ENCODE measurements around the gene IFIT2. TPM values are rescaled to one million over a fixed set of nuclear protein-coding genes. Genes with fewer than 3 reads are reported as not detected.
A peak's percentile ranks its signal among the peaks of the same experiment; 100 is the strongest.

IFIT2 gene, protein sequence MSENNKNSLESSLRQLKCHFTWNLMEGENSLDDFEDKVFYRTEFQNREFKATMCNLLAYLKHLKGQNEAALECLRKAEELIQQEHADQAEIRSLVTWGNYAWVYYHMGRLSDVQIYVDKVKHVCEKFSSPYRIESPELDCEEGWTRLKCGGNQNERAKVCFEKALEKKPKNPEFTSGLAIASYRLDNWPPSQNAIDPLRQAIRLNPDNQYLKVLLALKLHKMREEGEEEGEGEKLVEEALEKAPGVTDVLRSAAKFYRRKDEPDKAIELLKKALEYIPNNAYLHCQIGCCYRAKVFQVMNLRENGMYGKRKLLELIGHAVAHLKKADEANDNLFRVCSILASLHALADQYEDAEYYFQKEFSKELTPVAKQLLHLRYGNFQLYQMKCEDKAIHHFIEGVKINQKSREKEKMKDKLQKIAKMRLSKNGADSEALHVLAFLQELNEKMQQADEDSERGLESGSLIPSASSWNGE
- total RNA-seq (2014; rRNA removed; shearing (Covaris generic)) (not detected in 2 replicates), polyA plus RNA-seq (2016; fragmentation: Nextera tagmentation; extraction: Ambion mirVana) (0.10 and 0.24 TPM in 2 replicates)
- long read RNA-seq, transcript IFIT2-201 (2 exons, 3,489 nt): major isoform, 9 of 10 reads
- long read RNA-seq, partial matches to known transcripts: 1 of 10 reads
- long read RNA-seq, other reads (novel, unspliced or antisense): 0 of 10 reads

- Mint-ChIP-seq H3K27me3 (ENCODE audit: insufficient read depth, low read depth, poor library complexity) (peaks cover 1% of the 10 kb centered on the region), H3K9me3 (no peaks in the 10 kb centered on the region), H3K36me3 (ENCODE audit: low read depth) (no peaks in the 10 kb centered on the region), H3K4me1 (peaks cover 24% of the 10 kb centered on the region), H3K4me3 (no peak within 1 kb of the TSS), H3K27ac (peak within 1 kb of the TSS; percentile 30; the same call in 1 of the 2 replicates)
- Histone ChIP-seq H3K4me3 (no peak within 1 kb of the TSS), H3K4me2 (no peak within 1 kb of the TSS), H3K36me3 (ENCODE audit: insufficient read depth) (no peaks in the 10 kb centered on the region), H3K4me1 (ENCODE audit: insufficient read depth) (peaks cover 13% of the 10 kb centered on the region; the same call in 1 of the 2 replicates), H2AFZ (peak within 1 kb of the TSS; percentile 94), H3K27me3 (ENCODE audit: insufficient read depth) (no peaks in the 10 kb centered on the region), H3K9me2 (ENCODE audit: insufficient read depth) (no peaks in the 10 kb centered on the region), H3K27ac (ENCODE audit: low read depth) (no peak within 1 kb of the TSS), H3F3A (replicated peaks; ENCODE audit: low read depth) (no peaks in the 10 kb centered on the region), H4K20me1 (replicated peaks; ENCODE audit: insufficient read depth) (no peaks in the 10 kb centered on the region), H3K79me2 (replicated peaks; ENCODE audit: insufficient read depth) (no peaks in the 10 kb centered on the region)
- DNase-seq (ENCODE audit: low spot score): peak; percentile 8
- no peak; the same call in 2 of the 3 replicates for ATAC-seq
- TF ChIP-seq, protein P1, sequence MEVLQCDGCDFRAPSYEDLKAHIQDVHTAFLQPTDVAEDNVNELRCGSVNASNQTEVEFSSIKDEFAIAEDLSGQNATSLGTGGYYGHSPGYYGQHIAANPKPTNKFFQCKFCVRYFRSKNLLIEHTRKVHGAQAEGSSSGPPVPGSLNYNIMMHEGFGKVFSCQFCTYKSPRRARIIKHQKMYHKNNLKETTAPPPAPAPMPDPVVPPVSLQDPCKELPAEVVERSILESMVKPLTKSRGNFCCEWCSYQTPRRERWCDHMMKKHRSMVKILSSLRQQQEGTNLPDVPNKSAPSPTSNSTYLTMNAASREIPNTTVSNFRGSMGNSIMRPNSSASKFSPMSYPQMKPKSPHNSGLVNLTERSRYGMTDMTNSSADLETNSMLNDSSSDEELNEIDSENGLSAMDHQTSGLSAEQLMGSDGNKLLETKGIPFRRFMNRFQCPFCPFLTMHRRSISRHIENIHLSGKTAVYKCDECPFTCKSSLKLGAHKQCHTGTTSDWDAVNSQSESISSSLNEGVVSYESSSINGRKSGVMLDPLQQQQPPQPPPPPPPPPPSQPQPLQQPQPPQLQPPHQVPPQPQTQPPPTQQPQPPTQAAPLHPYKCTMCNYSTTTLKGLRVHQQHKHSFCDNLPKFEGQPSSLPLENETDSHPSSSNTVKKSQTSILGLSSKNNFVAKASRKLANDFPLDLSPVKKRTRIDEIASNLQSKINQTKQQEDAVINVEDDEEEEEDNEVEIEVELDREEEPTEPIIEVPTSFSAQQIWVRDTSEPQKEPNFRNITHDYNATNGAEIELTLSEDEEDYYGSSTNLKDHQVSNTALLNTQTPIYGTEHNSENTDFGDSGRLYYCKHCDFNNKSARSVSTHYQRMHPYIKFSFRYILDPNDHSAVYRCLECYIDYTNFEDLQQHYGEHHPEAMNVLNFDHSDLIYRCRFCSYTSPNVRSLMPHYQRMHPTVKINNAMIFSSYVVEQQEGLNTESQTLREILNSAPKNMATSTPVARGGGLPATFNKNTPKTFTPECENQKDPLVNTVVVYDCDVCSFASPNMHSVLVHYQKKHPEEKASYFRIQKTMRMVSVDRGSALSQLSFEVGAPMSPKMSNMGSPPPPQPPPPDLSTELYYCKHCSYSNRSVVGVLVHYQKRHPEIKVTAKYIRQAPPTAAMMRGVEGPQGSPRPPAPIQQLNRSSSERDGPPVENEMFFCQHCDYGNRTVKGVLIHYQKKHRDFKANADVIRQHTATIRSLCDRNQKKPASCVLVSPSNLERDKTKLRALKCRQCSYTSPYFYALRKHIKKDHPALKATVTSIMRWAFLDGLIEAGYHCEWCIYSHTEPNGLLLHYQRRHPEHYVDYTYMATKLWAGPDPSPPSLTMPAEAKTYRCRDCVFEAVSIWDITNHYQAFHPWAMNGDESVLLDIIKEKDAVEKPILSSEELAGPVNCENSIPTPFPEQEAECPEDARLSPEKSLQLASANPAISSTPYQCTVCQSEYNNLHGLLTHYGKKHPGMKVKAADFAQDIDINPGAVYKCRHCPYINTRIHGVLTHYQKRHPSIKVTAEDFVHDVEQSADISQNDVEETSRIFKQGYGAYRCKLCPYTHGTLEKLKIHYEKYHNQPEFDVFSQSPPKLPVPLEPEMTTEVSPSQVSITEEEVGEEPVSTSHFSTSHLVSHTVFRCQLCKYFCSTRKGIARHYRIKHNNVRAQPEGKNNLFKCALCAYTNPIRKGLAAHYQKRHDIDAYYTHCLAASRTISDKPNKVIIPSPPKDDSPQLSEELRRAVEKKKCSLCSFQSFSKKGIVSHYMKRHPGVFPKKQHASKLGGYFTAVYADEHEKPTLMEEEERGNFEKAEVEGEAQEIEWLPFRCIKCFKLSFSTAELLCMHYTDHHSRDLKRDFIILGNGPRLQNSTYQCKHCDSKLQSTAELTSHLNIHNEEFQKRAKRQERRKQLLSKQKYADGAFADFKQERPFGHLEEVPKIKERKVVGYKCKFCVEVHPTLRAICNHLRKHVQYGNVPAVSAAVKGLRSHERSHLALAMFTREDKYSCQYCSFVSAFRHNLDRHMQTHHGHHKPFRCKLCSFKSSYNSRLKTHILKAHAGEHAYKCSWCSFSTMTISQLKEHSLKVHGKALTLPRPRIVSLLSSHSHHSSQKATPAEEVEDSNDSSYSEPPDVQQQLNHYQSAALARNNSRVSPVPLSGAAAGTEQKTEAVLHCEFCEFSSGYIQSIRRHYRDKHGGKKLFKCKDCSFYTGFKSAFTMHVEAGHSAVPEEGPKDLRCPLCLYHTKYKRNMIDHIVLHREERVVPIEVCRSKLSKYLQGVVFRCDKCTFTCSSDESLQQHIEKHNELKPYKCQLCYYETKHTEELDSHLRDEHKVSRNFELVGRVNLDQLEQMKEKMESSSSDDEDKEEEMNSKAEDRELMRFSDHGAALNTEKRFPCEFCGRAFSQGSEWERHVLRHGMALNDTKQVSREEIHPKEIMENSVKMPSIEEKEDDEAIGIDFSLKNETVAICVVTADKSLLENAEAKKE (CRISPR knock-in tag; IDR thresholded peaks at IDR 0.05): no peak
- TF ChIP-seq ZNF114 (CRISPR knock-in tag; IDR thresholded peaks at IDR 0.05) (no peak), EZH2 (IDR thresholded peaks at IDR 0.05; ENCODE audit: low read depth, unreplicated experiment) (no peak), ETS1 (IDR thresholded peaks at IDR 0.05) (no peak), NANOG (IDR thresholded peaks at IDR 0.05; ENCODE audit: borderline replicate concordance) (no peak), CREB1 (CRISPR knock-in tag; IDR thresholded peaks at IDR 0.05; ENCODE audit: low read depth) (no peak), STAT1 (IDR thresholded peaks at IDR 0.05; ENCODE audit: unreplicated experiment) (no peak), ZNF331 (CRISPR knock-in tag; IDR thresholded peaks at IDR 0.05; ENCODE audit: low read depth) (no peak), POLR2AphosphoS5 (IDR thresholded peaks at IDR 0.05; ENCODE audit: low read depth) (no peak)
- TF ChIP-seq, protein P2, sequence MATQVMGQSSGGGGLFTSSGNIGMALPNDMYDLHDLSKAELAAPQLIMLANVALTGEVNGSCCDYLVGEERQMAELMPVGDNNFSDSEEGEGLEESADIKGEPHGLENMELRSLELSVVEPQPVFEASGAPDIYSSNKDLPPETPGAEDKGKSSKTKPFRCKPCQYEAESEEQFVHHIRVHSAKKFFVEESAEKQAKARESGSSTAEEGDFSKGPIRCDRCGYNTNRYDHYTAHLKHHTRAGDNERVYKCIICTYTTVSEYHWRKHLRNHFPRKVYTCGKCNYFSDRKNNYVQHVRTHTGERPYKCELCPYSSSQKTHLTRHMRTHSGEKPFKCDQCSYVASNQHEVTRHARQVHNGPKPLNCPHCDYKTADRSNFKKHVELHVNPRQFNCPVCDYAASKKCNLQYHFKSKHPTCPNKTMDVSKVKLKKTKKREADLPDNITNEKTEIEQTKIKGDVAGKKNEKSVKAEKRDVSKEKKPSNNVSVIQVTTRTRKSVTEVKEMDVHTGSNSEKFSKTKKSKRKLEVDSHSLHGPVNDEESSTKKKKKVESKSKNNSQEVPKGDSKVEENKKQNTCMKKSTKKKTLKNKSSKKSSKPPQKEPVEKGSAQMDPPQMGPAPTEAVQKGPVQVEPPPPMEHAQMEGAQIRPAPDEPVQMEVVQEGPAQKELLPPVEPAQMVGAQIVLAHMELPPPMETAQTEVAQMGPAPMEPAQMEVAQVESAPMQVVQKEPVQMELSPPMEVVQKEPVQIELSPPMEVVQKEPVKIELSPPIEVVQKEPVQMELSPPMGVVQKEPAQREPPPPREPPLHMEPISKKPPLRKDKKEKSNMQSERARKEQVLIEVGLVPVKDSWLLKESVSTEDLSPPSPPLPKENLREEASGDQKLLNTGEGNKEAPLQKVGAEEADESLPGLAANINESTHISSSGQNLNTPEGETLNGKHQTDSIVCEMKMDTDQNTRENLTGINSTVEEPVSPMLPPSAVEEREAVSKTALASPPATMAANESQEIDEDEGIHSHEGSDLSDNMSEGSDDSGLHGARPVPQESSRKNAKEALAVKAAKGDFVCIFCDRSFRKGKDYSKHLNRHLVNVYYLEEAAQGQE (IDR thresholded peaks at IDR 0.05; ENCODE audit: unreplicated experiment): no peak
- TF ChIP-seq, protein P3, sequence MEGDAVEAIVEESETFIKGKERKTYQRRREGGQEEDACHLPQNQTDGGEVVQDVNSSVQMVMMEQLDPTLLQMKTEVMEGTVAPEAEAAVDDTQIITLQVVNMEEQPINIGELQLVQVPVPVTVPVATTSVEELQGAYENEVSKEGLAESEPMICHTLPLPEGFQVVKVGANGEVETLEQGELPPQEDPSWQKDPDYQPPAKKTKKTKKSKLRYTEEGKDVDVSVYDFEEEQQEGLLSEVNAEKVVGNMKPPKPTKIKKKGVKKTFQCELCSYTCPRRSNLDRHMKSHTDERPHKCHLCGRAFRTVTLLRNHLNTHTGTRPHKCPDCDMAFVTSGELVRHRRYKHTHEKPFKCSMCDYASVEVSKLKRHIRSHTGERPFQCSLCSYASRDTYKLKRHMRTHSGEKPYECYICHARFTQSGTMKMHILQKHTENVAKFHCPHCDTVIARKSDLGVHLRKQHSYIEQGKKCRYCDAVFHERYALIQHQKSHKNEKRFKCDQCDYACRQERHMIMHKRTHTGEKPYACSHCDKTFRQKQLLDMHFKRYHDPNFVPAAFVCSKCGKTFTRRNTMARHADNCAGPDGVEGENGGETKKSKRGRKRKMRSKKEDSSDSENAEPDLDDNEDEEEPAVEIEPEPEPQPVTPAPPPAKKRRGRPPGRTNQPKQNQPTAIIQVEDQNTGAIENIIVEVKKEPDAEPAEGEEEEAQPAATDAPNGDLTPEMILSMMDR (conservative IDR thresholded peaks at IDR 0.05; ENCODE audit: low read depth in 2 of 2): no peak
Measured at GRCh38 chr10:89301721-89302445, at the start of gene IFIT2. Gene IFIT2, plus strand, starts transcription at chr10:89302046. Its CDS starts 78 bp downstream, at chr10:89302124.

Data from GM23338 (cell line).